Measurements from ENCODE around the gene RNF152. TPM values are rescaled to one million over a fixed set of nuclear protein-coding genes. Genes with fewer than 3 reads are reported as not detected.

Gene RNF152
- total RNA-seq, 1 experiment from 2014 or later = 2.0 TPM

GRCh38 chr18:61823595-61823994 lies 69.2 kb downstream of the RNF152 start:
- H3K36me3 ChIP-seq (ENCODE audit: low read depth, low read length) = no peaks in the 10 kb centered on the region
- no peak overlapping the region for H3K4me3 ChIP-seq (ENCODE audit: low read length)
- DNase-seq (no peak), ATAC-seq (no peak)
- intact Hi-C loops (cut with micrococcal nuclease) = no loop called here
- no peak overlapping the region for H2AFZ ChIP-seq (ENCODE audit: low read length)
- H3K9ac ChIP-seq (ENCODE audit: low read length) = no peak overlapping the region
- H3K9me3 ChIP-seq (ENCODE audit: low read length) = no peaks in the 10 kb centered on the region
- no peaks in the 10 kb centered on the region for H3K27me3 ChIP-seq (ENCODE audit: low read length)
- H3F3A ChIP-seq (ENCODE audit: low read length, unreplicated experiment) = no peaks in the 10 kb centered on the region
- CTCF ChIA-PET = no interaction called here
- H3K9me2 ChIP-seq (replicated peaks; ENCODE audit: low read length) = no peaks in the 10 kb centered on the region
- H3K4me1 ChIP-seq (ENCODE audit: insufficient read depth, low read length) = no peaks in the 10 kb centered on the region
- no peaks in the 10 kb centered on the region for H4K20me1 ChIP-seq (ENCODE audit: low read length)
- H3K4me2 ChIP-seq (ENCODE audit: low read length) = no peak overlapping the region
- no peak overlapping the region for H3K27ac ChIP-seq (ENCODE audit: low read length)
- POLR2A ChIA-PET (ENCODE audit: unreplicated experiment) = no interaction called here
- TF ChIP-seq EZH2phosphoT487 (IDR thresholded peaks at IDR 0.05; ENCODE audit: borderline replicate concordance, low read length) = no peak
- H3K79me2 ChIP-seq (ENCODE audit: low read length) = no peaks in the 10 kb centered on the region
- no TSS peak for BruUV-seq (replicated peaks)

- no peak for DNase-seq
- POLR2A ChIA-PET (ENCODE audit: unreplicated experiment) = no interaction called here
- Histone ChIP-seq H3K4me3 (ENCODE audit: low read length) (no peak overlapping the region), H2AFZ (ENCODE audit: low read length) (no peak overlapping the region), H3K79me2 (ENCODE audit: low read length) (no peaks in the 10 kb centered on the region), H3K4me1 (ENCODE audit: insufficient read depth, low read length) (no peaks in the 10 kb centered on the region), H3K27me3 (ENCODE audit: low read length) (no peaks in the 10 kb centered on the region), H4K20me1 (ENCODE audit: low read length) (no peaks in the 10 kb centered on the region), H3K9me2 (replicated peaks; ENCODE audit: low read length) (no peaks in the 10 kb centered on the region), H3K4me2 (ENCODE audit: low read length) (no peak overlapping the region), H3K9me3 (ENCODE audit: low read length) (no peaks in the 10 kb centered on the region), H3K27ac (ENCODE audit: low read length) (no peak overlapping the region), H3K9ac (ENCODE audit: low read length) (no peak overlapping the region), H3K36me3 (ENCODE audit: low read depth, low read length) (no peaks in the 10 kb centered on the region), H3F3A (ENCODE audit: low read length, unreplicated experiment) (no peaks in the 10 kb centered on the region)
- no peak for ATAC-seq
- no peak for TF ChIP-seq CTCF (conservative IDR thresholded peaks at IDR 0.05; ENCODE audit: low read depth, low read length)
- CTCF ChIA-PET = no interaction called here
- intact Hi-C loops (cut with micrococcal nuclease) = no loop called here
- no TSS peak for BruUV-seq (replicated peaks)
These were observed 69.9 kb downstream of the RNF152 start for GRCh38 chr18:61822879-61823278.

- POLR2A ChIA-PET (ENCODE audit: unreplicated experiment) = no interaction called here
- ATAC-seq (no peak), DNase-seq (no peak)
- Histone ChIP-seq H3K4me1 (ENCODE audit: insufficient read depth, low read length) (no peaks in the 10 kb centered on the region), H4K20me1 (ENCODE audit: low read length) (no peaks in the 10 kb centered on the region), H3K4me3 (ENCODE audit: low read length) (no peak overlapping the region), H3K27ac (ENCODE audit: low read length) (no peak overlapping the region), H3K79me2 (ENCODE audit: low read length) (no peaks in the 10 kb centered on the region), H3K4me2 (ENCODE audit: low read length) (no peak overlapping the region), H3K9ac (ENCODE audit: low read length) (no peak overlapping the region), H3K36me3 (ENCODE audit: low read depth, low read length) (no peaks in the 10 kb centered on the region), H3K9me3 (ENCODE audit: low read length) (no peaks in the 10 kb centered on the region), H3K27me3 (ENCODE audit: low read length) (no peaks in the 10 kb centered on the region), H3K9me2 (replicated peaks; ENCODE audit: low read length) (no peaks in the 10 kb centered on the region), H2AFZ (ENCODE audit: low read length) (no peak overlapping the region), H3F3A (ENCODE audit: low read length, unreplicated experiment) (no peaks in the 10 kb centered on the region)
- intact Hi-C loops (cut with micrococcal nuclease) = no loop called here
- CTCF ChIA-PET = no interaction called here
- TF ChIP-seq EZH2 (IDR thresholded peaks at IDR 0.05; ENCODE audit: low read length, unreplicated experiment) = no peak
- TF ChIP-seq CTCF (conservative IDR thresholded peaks at IDR 0.05; ENCODE audit: low read depth, low read length) = no peak
- no peak for TF ChIP-seq EZH2phosphoT487 (IDR thresholded peaks at IDR 0.05; ENCODE audit: borderline replicate concordance, low read length)
- no TSS peak for BruUV-seq (replicated peaks)
These were observed 71.1 kb downstream of the RNF152 start for GRCh38 chr18:61821748-61822147.

All from PC-3 (cell line).